Lower leg skin (tissue), 3 donors: ENCODE measurements around the gene BEAN1.

ENCODE experiments used
- POLR2A ChIP-seq, 2 donors: fragments of 450-650 bp; IDR thresholded peaks; one replicate each; pipeline ENCODE4 v1.6.1; 2016 to 2017; ENCODE audit warnings: antibody characterized with exemption in 2 of 2, mild to moderate bottlenecking in 1 of 2, moderate library complexity in 1 of 2
- TF ChIP-seq, protein P1 (sequence below), 3 donors: fragments of 450-650 bp; IDR thresholded peaks; one replicate each; pipeline ENCODE4 v1.5.1; 2016; ENCODE audit warnings: antibody characterized with exemption in 3 of 3, mild to moderate bottlenecking in 3 of 3, moderate library complexity in 2 of 3

DNA sequence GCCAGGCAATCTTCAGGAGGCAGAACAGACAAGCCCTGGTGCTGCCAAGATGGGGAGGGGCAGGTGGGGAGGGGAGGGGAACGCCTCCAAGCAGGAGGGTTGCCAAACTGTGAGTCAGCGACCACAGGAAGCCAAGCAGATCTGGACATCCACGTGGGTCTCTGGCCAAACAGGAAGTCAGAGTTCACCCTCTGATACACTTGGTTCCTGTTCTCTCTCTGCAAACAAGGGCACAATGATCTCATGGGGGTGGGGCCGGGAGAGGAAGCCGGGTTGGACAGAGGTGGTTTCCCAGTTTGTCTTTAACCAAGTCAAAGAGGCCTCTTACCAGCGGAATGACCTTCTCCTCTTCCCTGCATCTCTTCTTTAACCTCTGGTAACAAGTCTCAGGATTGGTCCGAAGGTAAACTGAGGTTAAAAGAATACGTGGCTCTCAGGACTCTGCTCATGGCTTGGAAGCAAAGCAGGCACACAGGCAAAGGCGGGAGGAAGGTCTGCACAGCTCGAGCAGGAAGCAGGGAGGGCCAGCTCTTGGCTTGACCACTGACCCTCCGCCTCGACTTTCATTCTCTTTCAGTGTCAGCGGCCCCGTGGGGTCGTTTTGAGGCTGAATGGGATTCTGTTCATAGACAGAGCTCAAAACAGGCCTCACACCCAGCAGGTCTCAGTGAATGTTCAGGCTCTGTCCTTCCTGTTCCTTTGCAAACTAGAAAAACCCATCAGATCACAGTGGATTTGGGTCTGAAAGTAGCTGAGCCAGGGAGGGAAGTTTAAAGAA is 89.9 kb downstream of the BEAN1 start:
- TF ChIP-seq POLR2A (IDR thresholded peaks at IDR 0.05): no peak
- TF ChIP-seq, protein P1, sequence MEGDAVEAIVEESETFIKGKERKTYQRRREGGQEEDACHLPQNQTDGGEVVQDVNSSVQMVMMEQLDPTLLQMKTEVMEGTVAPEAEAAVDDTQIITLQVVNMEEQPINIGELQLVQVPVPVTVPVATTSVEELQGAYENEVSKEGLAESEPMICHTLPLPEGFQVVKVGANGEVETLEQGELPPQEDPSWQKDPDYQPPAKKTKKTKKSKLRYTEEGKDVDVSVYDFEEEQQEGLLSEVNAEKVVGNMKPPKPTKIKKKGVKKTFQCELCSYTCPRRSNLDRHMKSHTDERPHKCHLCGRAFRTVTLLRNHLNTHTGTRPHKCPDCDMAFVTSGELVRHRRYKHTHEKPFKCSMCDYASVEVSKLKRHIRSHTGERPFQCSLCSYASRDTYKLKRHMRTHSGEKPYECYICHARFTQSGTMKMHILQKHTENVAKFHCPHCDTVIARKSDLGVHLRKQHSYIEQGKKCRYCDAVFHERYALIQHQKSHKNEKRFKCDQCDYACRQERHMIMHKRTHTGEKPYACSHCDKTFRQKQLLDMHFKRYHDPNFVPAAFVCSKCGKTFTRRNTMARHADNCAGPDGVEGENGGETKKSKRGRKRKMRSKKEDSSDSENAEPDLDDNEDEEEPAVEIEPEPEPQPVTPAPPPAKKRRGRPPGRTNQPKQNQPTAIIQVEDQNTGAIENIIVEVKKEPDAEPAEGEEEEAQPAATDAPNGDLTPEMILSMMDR (IDR thresholded peaks at IDR 0.05): no peak
